NCI-H2227 treated with DMSO at 0.1 percent for 48 hours (cell line): ENCODE results near the gene IGLON5.

ENCODE experiments used
- DNase-seq: peaks from one replicate; lab custom pipeline; 2025; lab: John Stamatoyannopoulos, UW

IGLON5 gene

GRCh38 chr19:51365211-51365964 lies 53.9 kb downstream of the IGLON5 start:
- DNase-seq, result no peak

- DNase-seq, result no peak
These were observed 54.5 kb downstream of the IGLON5 start, which contains the start of gene ETFB for GRCh38 chr19:51365965-51366388. ETFB (minus strand) TSS chr19:51366388; CDS start chr19:51366326, 62 bp downstream.

- peak; percentile 88 for DNase-seq
These were observed 55.2 kb downstream of the IGLON5 start for GRCh38 chr19:51366389-51367254.

GRCh38 chr19:51367255-51367564 lies 55.8 kb downstream of the IGLON5 start:
- DNase-seq, result no peak

- DNase-seq, result peak; percentile 92
These were observed 56.3 kb downstream of the IGLON5 start for GRCh38 chr19:51367565-51368365.

- no peak for DNase-seq
These were observed 57.2 kb downstream of the IGLON5 start, which contains the start of gene CLDND2 for GRCh38 chr19:51368366-51369282. CLDND2 (minus strand) TSS chr19:51369003; CDS start chr19:51368577, 426 bp downstream.

- DNase-seq, result no peak
These were observed 58.8 kb downstream of the IGLON5 start for GRCh38 chr19:51370230-51370629.

- no peak for DNase-seq
These were observed 59.8 kb downstream of the IGLON5 start for GRCh38 chr19:51371186-51371690.

GRCh38 chr19:51372021-51372648 lies 60.7 kb downstream of the IGLON5 start:
- DNase-seq, result no peak

GRCh38 chr19:51372649-51373504 lies 61.4 kb downstream of the IGLON5 start, which contains the start of gene NKG7:
NKG7 (minus strand) TSS chr19:51372654; CDS start chr19:51372535, 119 bp downstream.
- DNase-seq, result no peak

GRCh38 chr19:51375504-51376221 lies 64.2 kb downstream of the IGLON5 start:
- no peak for DNase-seq

- DNase-seq, result no peak
These were observed 66.0 kb downstream of the IGLON5 start for GRCh38 chr19:51377422-51377821.

GRCh38 chr19:51380379-51380778 lies 68.9 kb downstream of the IGLON5 start:
- no peak for DNase-seq
